DND-41 (cell line): Measurements from ENCODE around the gene GPN1.
"Not testable (repeated sequence)": the region's sequence is repeated elsewhere in the genome, so short reads cannot be mapped to it uniquely, and the experiment has no call there.

ENCODE experiments used
- CTCF ChIP-seq: IDR thresholded peaks from 2 replicates; pipeline ENCODE4 v1.5.1; 2012; ENCODE audit warnings: borderline replicate concordance, low read length, moderate library complexity, mild to moderate bottlenecking; ENCODE audit not compliant: poor library complexity, severe bottlenecking; ENCODE audit errors: extremely low read depth
- EZH2 ChIP-seq: IDR thresholded peaks from 3 replicates; pipeline ENCODE4 v1.6.1; 2012; ENCODE audit warnings: borderline replicate concordance, low read depth, mild to moderate bottlenecking, moderate library complexity, low read length, inconsistent platforms; ENCODE audit not compliant: severe bottlenecking

DNA sequence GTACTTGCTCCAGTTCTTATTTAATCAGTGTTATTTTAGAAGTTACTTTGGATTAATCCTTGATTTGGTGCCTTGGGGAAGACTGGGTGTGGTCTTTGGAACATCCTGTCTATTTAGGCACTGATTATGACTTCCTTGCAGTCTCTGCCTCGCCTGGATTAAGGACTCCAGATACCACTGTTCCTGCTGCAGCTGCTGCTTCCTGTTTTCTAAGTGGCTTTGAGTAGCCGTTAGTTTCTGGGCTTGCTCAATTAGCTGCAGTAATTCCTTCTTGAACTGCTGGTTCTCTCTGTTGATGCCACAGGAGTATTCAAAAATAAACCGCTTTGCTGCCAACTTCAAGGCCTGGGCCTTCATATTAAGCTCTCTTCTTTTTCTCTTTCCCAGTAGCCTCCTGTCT is 1.9 kb upstream of the GPN1 start:
- TF ChIP-seq CTCF, EZH2: not testable (repeated sequence)
